Fibroblast of the aortic adventitia (primary cell): ENCODE data around the gene DDX4. TPM values are rescaled to one million over a fixed set of nuclear protein-coding genes. Genes with fewer than 3 reads are reported as not detected.

Experiments
- DNase-seq: peaks from one replicate; pipeline ENCODE4 v3.0.0-alpha.2; 2010; ENCODE audit warnings: low read depth
- H3K4me3 ChIP-seq: 2 replicates; pipeline ENCODE4 v1.5.1; 2011; ENCODE audit warnings: low read depth, mild to moderate bottlenecking, control low read depth, low read length, moderate library complexity
- total RNA-seq: library from RNA; depleted of rRNA; stranded (reverse); fragments of >200 nt; gene quantifications from 2 replicates; pipeline ENCODE4 v1.2.3, GENCODE V29; 2012; ENCODE audit warnings: low replicate concordance
- TF ChIP-seq, protein P1 (sequence below): IDR thresholded peaks from 2 replicates; pipeline ENCODE4 v1.5.1; 2011; ENCODE audit warnings: mild to moderate bottlenecking, low read length, control low read depth, inconsistent platforms; ENCODE audit not compliant: insufficient read depth

Gene DDX4
- total RNA-seq, 1 donor = not detected

DNA sequence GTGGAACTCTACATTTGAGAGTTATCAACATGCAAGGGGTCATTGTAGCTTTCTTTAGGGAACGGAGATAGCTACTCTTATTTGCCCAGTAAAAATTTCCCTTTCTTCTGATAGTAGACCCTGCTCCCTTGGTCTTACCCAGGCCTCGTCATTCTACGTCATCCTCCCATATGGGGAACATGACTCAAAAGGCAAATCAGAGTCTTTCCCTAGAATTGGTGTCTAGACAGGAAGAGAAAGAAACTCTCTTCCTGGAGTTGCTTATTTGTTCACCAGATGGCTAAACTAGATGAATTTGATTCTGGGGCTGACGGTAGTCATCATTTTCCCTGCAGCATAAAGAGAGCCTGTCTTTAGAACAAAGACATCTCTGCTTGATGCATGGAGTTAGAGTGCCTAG, 13.6 kb upstream of the DDX4 start:
- TF ChIP-seq, protein P1, sequence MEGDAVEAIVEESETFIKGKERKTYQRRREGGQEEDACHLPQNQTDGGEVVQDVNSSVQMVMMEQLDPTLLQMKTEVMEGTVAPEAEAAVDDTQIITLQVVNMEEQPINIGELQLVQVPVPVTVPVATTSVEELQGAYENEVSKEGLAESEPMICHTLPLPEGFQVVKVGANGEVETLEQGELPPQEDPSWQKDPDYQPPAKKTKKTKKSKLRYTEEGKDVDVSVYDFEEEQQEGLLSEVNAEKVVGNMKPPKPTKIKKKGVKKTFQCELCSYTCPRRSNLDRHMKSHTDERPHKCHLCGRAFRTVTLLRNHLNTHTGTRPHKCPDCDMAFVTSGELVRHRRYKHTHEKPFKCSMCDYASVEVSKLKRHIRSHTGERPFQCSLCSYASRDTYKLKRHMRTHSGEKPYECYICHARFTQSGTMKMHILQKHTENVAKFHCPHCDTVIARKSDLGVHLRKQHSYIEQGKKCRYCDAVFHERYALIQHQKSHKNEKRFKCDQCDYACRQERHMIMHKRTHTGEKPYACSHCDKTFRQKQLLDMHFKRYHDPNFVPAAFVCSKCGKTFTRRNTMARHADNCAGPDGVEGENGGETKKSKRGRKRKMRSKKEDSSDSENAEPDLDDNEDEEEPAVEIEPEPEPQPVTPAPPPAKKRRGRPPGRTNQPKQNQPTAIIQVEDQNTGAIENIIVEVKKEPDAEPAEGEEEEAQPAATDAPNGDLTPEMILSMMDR = no peak
- no peak for DNase-seq
- no peak overlapping the region for H3K4me3 ChIP-seq

GRCh38 chr5:55731848-55732247, 6.0 kb upstream of the DDX4 start:
- no peak for DNase-seq
- no peak overlapping the region for H3K4me3 ChIP-seq
- TF ChIP-seq, protein P1 = no peak

GRCh38 chr5:55732585-55732984, 5.3 kb upstream of the DDX4 start:
- TF ChIP-seq, protein P1 = no peak
- H3K4me3 ChIP-seq = no peak overlapping the region
- no peak for DNase-seq

GRCh38 chr5:55734658-55735057, 3.2 kb upstream of the DDX4 start:
- no peak for DNase-seq
- no peak overlapping the region for H3K4me3 ChIP-seq
- TF ChIP-seq, protein P1 = no peak

DNA sequence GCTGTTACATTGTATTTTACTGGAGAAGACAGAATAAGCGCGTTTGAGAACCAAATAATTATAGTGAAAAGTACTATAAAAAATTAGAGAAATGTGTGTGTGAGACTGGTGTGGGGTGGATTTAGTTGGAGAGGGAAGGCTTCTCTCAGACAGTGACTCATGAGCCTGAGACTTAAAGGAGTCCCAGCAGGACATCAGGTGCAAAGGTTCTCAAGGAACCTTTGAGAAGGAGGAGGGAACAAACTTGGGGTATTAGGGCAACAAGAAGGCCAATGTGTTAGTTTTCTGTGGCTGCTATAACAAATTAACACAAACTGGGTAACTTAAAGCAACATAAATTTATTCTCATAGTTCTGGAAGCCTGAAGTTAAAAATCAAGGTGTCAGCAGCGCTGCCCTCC, 4.9 kb downstream of the DDX4 start:
- no peak overlapping the region for H3K4me3 ChIP-seq
- TF ChIP-seq, protein P1 = no peak
- no peak for DNase-seq

DNA sequence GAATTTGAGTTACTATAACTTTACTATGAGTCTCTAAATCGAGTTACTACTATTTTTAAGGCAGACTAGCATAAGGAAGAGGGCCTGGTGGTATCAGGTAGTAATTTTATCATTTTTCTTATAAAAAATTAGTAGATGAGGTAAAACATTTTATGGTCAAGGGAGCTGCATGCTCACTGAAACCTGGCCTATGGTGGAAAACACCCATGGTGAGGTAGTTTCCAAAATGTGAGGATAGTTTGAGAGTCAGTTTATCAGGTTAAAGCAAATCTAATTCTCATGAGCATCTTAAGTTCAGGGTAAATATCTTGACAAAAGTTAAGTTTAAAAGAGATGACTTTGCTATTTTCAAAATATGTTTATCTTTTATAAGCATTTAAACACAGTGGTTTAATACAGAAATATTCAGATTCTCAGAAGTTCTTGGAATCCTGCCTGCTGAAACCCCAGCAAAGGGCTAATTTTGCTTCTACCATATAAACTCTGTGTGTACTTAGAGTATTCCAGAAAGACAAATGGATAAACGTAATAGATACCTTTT, 10.0 kb downstream of the DDX4 start:
- TF ChIP-seq, protein P1 = no peak
- no peak for DNase-seq
- no peak overlapping the region for H3K4me3 ChIP-seq

DNA sequence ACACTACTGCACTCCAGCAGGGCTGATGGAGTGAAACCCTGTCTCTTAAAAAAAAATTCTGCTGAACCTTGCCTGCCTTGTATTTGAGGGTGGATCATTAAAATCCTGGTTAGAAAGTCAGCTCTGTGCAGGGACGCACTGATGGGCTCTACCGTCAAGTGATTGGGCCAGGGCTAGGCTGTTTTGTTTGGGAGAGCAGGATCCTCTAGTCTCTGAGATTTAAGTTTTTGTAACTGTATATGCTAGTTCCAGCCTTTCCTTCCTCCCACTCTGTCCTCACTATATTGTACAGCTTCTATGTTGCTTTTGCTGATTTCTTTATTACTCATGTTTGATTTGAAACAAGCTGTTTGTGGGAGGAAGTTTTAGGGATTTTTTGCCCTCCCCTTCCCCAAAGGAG, 11.5 kb downstream of the DDX4 start:
- no peak overlapping the region for H3K4me3 ChIP-seq
- TF ChIP-seq, protein P1 = no peak
- DNase-seq = no peak
